ENCODE measurements around the gene SFMBT1.

SFMBT1 gene, protein sequence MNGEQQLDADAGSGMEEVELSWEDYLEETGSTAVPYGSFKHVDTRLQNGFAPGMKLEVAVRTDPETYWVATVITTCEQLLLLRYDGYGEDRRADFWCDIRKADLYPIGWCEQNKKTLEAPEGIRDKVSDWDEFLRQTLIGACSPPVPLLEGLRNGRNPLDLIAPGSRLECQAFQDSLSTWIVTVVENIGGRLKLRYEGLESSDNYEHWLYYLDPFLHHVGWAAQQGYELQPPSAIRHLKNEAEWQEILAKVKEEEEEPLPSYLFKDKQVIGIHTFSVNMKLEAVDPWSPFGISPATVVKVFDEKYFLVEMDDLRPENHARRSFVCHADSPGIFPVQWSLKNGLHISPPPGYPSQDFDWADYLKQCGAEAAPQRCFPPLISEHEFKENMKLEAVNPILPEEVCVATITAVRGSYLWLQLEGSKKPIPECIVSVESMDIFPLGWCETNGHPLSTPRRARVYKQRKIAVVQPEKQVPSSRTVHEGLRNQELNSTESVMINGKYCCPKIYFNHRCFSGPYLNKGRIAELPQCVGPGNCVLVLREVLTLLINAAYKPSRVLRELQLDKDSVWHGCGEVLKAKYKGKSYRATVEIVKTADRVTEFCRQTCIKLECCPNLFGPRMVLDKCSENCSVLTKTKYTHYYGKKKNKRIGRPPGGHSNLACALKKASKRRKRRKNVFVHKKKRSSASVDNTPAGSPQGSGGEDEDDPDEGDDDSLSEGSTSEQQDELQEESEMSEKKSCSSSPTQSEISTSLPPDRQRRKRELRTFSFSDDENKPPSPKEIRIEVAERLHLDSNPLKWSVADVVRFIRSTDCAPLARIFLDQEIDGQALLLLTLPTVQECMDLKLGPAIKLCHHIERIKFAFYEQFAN

DNA sequence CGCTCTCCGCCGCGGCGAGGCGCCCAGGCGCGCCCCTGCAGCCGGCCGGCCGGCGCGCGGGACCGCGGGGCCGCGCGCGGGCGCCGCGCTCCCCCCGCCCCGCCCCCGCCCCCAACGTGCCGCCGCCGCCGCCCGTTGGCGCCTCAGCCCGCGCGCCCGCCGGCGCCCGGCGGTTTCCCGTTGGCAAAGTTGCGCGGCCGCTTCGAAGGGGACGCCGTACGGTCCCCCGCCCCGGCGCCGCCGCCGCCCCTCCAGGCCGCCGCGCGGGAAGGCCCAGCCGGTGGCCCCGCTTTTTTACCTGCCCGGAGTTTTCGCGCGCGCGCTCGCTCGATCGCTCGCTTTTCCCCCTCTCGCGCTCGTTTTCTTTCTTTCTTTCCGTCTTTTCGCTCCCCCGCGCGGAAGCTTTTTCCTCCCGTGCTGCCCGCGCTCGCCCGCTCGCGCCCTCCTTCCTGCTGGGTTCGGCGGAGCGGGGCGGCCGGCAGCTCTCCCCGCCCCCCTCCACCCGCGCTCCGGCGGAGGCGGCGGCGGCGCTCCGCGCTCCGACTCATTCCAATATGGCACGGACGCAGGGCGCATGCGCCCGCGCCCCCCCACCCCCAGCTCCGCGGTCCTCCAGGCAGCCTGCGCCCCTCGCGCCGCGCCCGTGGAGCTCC lies at the start of gene SFMBT1:
Gene SFMBT1, minus strand, starts transcription at position 556 of the 653 bp plus-strand sequence. CDS start 76,945 bp downstream, outside the sequence.
- TF ChIP-seq ZNF274 (IDR thresholded peaks at IDR 0.05; ENCODE audit: low read depth, low read length), result no peak
- peak within 1 kb of the TSS; percentile 89 for H3K4me3 ChIP-seq (ENCODE audit: low read length)

DNA sequence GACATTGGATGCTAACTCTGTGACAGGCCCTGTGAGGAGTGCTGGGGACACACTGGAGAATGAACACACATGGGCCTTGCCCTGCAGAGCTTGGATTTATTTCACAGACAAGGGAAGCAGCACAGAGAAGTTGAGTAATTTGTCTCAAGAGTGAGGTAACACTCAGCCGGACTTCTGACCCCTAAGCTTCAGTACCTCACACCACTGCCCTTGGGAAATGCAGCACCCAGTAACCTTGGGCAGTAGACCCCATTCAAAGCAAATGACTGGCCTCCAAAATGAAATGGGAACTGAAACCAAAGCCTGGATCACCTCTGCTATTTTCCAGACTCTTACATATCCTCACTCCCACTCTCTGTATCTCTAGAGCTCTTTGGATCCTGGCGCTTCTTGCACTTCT lies 47.1 kb upstream of the SFMBT1 start:
- no peak overlapping the region for H3K4me3 ChIP-seq (ENCODE audit: low read length)
- TF ChIP-seq ZNF274 (IDR thresholded peaks at IDR 0.05; ENCODE audit: low read depth, low read length), result no peak

DNA sequence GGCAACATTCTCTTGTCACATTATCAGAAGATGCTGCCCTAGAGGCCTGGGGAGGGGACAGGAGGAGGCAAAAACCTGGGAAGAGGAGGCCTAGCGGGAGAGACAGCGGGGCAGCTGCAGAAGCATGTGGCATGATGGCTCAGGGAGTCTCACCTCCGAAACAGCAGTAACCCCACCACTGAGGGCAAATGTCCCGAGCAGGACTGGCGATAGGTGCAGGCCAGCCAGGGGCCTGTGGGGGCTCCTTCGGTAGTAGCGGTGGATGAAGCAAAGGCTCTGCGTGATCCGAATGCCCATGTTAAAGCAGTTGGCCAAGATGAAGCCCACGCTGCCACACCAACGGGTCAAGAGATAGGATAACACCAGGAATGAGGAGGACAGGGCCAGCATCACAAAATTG lies 46.3 kb upstream of the SFMBT1 start:
- TF ChIP-seq ZNF274 (IDR thresholded peaks at IDR 0.05; ENCODE audit: low read depth, low read length), result no peak
- H3K4me3 ChIP-seq (ENCODE audit: low read length), result no peak overlapping the region

DNA sequence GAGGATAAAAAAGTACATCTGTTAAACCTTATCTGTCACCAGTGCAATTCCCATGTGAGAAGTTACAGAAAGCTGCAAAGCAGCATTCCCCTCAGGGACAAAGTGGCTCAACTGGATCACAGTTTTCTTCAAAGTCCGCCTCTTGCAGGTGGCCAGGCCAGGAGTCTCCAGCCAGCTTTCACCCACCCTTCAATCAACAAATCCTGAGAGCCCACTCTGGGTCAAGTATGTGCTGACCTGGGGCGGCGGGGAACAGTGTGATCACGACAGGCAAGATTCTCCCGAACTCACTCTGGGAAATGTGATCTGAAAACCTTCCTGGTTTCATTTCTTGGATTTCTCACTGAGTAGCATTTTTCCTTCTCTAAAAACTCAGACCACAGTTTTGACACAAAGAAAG lies 45.1 kb upstream of the SFMBT1 start:
- H3K4me3 ChIP-seq (ENCODE audit: low read length), result no peak overlapping the region
- no peak for TF ChIP-seq ZNF274 (IDR thresholded peaks at IDR 0.05; ENCODE audit: low read depth, low read length)

DNA sequence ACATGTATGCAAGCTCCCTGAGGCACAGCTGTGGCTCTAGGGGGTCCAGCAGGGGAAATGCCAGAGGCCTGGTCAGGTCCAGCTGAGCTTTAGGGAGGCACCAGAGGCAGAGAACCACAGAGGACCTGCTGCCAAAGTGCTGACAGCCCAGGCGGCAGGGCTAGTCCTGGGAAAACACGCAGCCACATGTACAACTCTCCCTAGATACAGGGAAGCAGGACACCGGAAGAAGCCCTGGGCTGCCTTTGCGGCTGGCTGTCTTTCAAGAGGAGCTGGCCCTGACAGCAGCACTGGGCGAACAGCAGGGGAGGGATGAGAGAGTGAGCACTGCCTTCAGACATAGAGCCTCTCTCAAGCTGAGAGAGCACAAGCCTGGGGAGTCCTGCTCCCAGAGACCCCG lies 43.6 kb upstream of the SFMBT1 start:
- H3K4me3 ChIP-seq (ENCODE audit: low read length), result no peak overlapping the region
- TF ChIP-seq ZNF274 (IDR thresholded peaks at IDR 0.05; ENCODE audit: low read depth, low read length), result no peak

DNA sequence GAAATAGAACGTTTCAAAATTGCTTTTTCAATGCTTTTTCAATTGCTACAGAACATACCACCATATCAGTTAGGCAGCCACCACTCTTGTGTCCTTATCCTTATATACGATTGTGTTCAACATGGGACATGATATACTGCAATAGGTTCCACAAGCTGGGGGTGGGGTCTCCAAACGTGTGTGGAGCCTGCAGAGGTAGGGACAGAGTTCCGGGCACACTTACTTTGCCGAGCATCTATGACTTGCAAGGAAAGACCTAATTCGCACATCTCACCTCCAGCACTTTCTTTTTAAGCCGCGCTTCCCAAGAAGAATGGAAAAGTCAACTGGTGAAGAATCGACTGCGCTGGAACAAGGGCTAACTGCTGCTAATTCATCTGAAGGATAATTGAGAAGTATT lies 39.6 kb upstream of the SFMBT1 start:
- no peak overlapping the region for H3K4me3 ChIP-seq (ENCODE audit: low read length)
- no peak for TF ChIP-seq ZNF274 (IDR thresholded peaks at IDR 0.05; ENCODE audit: low read depth, low read length)

DNA sequence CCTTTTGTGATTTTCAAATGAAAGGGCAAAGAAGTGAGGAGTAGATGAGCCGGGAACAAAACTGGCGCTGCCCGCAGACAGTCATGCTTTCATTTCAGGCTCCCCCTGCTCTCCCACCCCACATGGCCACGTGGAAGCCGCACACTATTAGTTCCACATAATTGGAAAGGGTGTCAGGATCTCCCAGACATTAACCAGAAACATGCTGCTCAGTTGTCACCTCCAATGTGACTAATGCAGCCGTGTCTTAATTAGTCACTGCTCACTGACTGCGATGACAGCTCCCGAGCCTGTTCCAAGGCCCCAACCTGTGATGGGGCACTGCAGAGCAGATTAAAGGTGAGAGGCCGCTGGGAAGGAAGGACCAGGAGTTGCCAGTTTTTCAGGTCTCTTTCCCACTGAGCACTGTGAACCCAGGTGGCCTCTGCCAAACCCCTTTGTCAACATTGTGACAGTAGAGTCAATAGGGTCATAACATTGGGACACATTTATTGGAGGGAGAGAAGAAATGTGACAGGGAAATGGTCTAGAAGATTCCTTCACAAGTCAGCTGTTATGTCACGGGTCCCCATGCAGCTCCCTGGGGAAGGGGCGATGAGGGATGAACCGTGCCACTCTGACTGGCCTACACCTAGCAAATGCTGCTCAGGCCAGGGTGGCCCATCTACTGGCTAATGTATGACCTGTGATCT lies 38.6 kb upstream of the SFMBT1 start:
- H3K4me3 ChIP-seq (ENCODE audit: low read length), result no peak overlapping the region

DNA sequence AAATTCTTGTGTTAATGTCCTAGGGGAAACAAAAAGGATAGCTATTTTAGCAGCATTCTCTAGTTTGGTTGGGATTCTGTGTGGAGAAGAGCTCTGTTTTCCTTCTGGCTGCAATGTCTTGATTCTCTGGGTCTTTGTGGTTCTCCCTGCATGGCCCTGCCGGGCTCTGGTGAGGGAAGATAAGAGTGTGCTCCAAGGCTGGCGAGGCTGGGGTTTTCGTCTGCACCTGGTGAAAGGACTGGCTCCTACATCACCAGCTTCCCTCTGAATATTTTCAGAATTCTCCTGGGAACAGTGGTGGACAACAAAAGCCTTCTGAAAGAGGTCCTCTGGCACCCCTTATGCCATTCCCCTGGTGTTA lies 38.1 kb upstream of the SFMBT1 start:
- no peak for TF ChIP-seq ZNF274 (IDR thresholded peaks at IDR 0.05; ENCODE audit: low read depth, low read length)

More for the DNA sequence above, 38.6 kb upstream of the SFMBT1 start:
- no peak for TF ChIP-seq ZNF274 (IDR thresholded peaks at IDR 0.05; ENCODE audit: low read depth, low read length)

DNA sequence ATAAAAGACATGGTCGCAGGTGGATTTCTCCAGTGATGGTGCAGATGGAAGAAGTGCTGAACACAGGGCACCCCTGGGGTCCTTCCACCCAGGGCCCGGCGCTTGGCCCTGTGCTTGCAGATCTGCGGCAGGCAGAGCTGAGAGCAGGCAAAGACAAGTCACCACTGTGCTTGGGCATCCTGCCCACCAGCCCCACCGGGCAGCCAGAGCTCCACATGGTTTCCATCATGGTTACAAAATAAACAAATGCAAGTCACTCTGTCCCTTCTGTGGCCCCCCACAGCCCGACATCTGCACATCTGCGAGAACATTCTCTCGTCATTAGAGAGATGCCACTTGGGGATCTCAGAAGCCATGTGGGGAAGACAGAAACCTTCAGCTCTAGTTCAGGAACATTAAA lies 37.6 kb upstream of the SFMBT1 start:
- no peak for TF ChIP-seq ZNF274 (IDR thresholded peaks at IDR 0.05; ENCODE audit: low read depth, low read length)
- H3K4me3 ChIP-seq (ENCODE audit: low read length), result no peak overlapping the region

More for the DNA sequence above, 38.1 kb upstream of the SFMBT1 start:
- H3K4me3 ChIP-seq (ENCODE audit: low read length), result no peak overlapping the region

DNA sequence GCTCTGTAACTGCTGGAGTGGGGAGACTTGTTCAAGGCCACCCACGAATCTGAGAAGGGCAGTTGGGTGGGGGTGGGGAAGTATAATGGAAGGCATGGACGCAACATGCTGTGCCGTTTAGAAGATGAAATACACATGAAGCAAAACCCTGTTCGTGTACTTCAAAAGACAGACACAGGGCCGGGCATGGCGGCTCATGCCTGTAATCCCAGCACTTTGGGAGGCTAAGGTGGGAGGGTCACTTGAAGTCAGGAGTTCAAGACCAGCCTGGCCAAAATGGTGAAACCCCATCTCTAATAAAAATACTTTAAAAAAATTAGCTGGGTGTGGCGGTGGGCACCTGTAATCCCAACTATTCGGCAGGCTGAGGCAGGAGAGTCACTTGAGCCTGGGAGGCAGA lies 36.9 kb upstream of the SFMBT1 start:
- no peak overlapping the region for H3K4me3 ChIP-seq (ENCODE audit: low read length)
- no peak for TF ChIP-seq ZNF274 (IDR thresholded peaks at IDR 0.05; ENCODE audit: low read depth, low read length)

DNA sequence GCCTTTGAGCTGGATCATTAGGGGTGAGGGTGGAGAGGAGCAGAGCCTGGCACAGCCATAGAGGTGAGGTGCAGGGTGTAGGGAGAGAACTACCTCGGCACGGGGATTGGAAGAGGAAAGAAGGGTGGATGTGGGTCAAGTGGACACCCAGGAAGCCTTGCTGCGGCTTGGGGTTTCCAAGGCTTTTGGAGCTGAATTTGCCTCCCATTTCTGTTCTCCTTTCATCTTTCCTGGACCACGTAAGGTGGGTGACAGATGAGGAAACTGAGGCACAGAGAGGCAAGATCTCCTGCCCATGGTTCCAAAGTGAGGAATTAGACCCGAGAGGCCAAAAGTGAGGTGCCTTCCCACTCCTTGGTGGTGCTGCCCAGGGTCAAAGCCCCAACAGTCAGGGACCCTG lies 35.4 kb upstream of the SFMBT1 start:
- no peak overlapping the region for H3K4me3 ChIP-seq (ENCODE audit: low read length)
- TF ChIP-seq ZNF274 (IDR thresholded peaks at IDR 0.05; ENCODE audit: low read depth, low read length), result no peak

DNA sequence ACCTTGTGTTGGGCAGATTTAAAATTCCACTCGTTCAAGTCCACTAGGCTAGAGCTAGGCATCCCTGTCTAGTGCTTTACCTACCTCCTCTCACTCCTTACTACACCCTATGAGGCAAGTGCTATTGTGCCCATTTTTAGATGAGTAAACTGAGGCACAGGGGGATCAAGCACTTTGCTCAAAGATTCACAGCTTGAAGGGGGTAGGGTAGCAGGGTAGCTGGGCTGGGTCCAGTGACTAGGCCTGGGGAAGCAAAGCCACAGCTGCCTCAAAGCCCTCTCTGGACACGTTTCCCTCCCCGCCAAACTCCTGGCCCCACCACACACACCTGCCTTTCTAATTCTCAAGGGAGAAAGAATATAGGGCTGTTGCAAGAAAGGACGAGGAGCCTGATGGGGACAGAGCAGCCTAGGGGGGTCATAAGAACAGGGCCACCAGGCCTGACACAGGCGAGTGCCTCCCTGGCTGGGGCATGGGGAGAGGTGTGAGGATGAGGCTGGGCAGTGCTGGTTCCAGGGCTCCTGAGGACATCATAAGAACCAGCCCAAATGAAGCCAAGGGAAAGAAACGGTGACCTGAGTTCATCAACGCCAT lies 34.8 kb upstream of the SFMBT1 start:
- no peak overlapping the region for H3K4me3 ChIP-seq (ENCODE audit: low read length)
- no peak for TF ChIP-seq ZNF274 (IDR thresholded peaks at IDR 0.05; ENCODE audit: low read depth, low read length)

DNA sequence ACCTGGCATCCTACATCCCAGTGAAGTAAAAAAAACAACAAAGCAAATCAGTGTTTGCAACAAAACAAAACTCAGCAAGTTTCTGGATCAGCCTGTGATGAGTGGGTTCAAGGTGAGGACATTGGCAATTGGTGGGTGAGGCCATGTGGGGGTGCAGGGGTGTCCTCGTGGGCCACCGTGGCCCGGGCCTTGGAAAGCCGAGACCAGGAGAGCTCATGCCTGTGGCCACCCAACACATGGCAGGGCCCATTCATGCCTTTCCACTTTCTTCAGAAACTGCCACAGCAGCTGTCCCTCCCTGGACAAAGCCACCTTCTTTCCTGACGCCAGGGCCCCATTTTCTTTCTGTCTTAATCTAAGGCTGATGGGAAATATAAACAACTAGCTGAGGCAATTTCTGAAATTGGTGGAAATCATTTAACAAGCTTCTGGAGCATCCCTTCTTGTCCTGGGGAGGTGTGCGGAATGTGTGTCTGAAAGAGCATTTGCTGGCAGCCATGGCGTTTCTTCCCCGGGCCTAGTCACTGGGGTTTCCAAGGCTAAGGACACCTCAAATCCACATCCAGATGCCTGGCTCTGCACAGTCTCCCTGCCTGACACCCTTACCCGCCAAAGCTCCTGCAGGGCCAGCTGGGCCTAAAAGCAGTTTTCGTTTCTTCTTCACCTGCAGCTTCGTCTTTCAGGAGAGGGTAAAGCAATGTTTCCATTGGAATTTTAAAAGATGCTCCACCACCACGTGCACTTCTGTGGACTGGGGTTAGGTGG lies 34.1 kb upstream of the SFMBT1 start:
- TF ChIP-seq ZNF274 (IDR thresholded peaks at IDR 0.05; ENCODE audit: low read depth, low read length), result no peak
- no peak overlapping the region for H3K4me3 ChIP-seq (ENCODE audit: low read length)
